Activated CD4-positive, CD25-positive, alpha-beta regulatory T cell (primary cell): Measurements from ENCODE around the gene DOCK1.

Experiments
- DNase-seq, 4 experiments: peaks; one replicate each; lab custom pipeline; 2025; lab: John Stamatoyannopoulos, UW

The DOCK1 gene

DNA sequence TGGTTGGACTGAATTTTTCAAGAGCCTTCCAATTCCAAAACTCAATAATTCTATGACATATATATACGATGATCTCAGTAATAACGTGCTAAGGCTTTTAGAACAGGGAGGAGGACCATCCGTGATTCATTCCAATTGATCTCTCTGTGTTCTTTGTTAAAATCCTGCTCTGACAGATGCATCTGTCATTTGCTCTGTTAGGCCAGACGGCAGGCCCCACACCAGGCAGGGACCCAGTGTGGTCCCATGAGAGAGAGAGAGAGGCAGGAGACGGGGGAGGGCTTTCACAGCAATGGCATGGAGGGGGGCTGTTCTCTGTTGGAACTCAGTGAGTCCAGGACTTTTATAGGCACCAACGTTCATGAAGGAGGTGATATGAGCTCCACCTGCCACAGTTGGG, 451.1 kb downstream of the DOCK1 start:
- no peak for DNase-seq

DNA sequence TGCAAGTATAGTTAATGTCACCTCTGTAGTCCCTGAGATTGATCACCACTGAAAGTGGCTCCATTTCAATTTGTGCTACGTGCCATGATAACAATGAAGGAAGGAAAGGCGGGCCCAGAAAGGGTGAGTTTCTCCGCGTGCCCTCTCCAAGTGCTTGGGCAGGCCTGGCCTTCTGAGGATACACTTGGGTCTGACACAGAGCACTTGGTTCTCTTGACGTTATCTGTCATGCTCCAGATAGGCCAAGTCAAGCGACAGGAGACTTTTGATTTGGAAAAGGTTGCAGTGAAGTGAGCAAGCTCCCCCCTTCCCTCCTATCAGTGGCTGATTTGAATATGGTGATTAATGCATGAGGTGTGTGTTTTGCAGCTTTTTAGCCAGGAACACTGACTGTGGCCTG, 452.0 kb downstream of the DOCK1 start:
- no peak for DNase-seq

DNA sequence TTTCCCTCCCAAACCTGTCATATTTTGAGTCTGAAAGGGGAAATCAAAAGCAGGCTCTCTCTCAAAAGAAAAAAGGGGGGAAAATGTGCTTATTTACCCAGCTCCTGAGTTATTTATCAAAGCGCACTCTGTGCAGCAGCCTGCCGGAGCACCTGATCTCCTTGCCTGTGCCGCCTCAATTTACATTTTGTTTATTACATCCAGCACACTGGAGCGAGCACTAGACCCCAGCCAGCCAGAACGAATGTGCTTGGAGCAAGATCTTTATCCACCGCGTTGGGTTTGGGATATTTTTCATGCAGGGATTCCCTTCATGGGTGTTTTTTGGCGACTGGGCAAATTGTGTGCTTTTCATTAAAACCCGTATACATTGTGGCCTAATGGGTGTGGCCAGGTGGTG, 453.1 kb downstream of the DOCK1 start:
- DNase-seq: no peak

DNA sequence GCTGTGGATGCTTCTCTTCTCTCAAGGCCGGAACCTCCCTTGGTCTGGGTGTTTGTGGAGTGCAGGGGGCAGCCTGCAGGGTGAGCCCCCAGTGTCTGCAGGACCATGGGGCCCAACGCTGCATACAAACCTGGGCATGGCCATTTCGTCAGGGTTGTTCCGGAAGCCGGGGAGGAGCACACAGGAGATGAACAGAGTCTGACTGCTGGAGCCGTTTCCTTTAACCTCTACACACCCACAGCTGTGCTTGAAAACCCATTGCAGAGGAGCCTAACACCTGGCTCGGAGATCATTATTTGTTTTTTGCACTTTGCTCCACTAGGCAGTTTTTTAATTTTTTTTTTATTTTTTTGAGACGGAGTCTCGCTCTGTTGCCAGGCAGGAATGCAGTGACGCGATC, 458.8 kb downstream of the DOCK1 start:
- no peak for DNase-seq

DNA sequence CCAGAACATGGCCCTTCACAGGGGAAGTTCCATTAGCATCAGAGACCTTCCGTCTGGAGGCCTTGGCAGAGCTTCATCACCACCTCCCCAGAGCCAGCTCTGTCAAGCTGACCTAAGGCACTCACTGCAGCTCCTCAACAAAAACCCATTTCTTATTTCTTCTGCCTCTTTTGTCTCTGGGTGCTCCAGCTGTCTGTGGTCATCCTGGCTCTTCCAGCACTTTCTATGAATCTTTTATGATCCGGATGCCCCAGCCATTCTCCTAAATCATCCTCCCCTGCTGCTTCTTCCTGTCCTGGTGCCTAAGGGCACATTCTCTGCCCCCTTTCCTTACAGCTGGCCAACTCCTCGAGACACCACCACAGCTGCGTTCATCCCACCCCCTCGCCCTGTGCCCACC, 462.9 kb downstream of the DOCK1 start:
- no peak for DNase-seq

DNA sequence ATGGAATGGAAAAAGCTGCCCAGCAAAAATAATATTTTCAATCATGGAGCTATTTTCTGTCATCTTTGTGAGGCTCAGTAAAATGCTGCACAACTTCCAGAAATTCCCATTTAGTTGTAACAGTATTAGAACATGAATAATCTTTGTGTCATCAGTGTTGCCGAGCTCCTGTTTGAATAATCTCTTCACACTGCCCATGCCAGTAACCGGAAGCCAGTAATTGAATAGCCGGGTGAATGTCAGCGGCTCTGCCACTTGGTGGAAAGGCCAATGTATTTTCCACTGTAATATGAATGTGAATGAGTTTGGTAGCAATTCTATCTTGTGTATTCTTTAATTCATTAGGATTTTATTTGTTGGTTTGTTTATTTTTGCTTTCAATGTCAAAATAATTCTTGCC, 463.7 kb downstream of the DOCK1 start:
- no peak for DNase-seq

DNA sequence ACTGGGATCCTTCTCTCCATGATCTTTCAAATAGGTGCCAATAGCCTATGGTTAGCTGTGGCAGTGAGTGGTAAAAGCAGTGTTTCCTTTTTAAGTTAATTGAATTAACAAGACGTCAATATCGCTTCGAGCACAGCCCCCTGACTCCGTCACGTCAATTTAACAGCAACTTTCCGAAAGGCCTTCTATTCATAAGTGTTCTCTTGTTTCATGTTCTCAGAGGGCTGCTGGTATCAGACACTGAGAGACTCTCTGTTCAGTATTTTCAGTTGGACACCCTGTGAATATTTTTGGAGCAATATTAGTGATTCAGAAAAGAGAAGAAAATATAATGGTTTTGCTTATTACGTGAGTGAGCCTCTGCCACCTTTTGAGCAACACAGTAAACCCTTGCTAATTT, 465.4 kb downstream of the DOCK1 start:
- no peak for DNase-seq

DNA sequence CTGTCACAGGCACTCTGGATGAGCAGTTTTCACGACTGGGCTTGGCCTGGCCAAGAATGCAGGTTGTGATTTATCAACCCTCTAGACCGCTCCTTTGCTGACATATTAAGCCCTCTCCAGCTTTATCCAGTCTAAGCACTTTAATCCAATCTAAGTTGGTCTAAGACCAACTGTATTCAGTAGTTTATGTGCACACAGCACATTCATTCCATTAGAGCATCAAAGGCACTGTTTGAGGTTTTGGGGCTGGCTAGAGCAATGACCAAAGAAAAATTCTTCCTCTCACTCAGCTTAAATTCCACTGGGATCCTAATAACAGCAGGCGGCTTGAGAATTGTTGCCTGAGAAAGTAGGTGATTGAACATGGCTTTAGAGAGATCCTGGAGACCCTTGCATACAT, 467.1 kb downstream of the DOCK1 start:
- no peak for DNase-seq

DNA sequence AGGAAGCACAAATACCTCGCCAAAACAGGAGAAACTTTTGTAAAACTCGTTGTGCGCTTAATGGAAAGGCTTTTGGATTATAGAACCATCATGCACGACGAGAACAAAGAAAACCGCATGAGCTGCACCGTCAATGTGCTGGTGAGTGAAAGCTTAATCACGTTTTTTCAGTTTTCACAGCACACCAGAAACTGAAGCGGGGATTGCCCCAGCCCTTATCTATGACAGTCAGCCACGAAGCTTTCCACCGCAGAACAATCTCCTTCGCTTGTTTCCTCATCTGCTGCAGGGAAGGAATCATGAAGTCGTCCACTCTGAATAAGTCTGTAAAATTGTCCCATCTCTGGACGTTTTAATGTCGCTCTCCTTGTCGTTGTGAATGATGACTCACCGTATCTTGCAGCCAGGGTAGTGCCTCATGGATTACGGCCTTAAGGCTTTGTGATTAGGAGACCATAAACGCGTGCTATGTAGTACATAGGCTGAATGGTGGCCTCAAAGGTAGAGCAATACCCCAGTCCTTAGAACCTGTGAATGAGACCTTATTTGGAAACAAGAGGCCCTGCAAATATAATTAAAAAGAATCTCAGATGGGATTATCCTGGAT, 468.9 kb downstream of the DOCK1 start:
- DNase-seq: no peak

DNA sequence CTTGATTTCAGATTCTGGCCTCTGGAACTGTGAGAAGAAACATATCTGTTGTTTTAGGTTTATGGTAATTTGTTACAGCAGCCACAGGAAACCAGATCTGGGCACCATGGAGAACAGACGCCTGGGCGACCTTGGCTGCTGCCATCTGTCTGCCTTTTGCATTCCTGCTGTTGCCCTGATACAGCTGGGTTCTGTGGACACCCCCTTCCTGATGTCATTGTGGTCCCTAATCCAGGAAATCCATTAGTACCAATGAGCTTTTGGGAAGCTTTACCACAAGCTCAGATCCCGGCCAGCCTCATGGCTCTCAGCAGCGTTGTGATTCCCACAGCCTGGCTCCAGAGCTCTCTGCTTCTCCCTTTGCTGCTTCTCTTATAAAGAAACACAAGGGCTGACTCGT, 469.7 kb downstream of the DOCK1 start:
- DNase-seq: no peak

DNA sequence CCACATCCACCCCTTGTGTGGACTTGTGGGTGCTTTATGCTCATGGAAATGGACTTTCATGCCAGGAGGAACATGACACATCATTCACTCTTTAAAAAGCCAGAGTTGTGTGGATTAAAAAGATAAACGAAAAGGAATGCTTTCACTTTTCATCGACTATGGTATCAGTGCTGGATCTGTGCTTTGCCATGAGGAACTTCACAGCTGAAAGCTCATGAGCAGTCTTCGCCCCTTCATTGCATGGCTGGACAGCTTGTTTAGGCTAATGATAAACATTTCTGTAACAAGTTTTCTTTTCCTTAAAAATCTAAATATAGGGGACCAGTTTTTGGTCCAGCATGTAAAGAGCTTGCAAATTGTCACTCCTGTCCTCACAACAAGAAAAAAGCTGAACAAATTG, 470.2 kb downstream of the DOCK1 start:
- no peak for DNase-seq

DNA sequence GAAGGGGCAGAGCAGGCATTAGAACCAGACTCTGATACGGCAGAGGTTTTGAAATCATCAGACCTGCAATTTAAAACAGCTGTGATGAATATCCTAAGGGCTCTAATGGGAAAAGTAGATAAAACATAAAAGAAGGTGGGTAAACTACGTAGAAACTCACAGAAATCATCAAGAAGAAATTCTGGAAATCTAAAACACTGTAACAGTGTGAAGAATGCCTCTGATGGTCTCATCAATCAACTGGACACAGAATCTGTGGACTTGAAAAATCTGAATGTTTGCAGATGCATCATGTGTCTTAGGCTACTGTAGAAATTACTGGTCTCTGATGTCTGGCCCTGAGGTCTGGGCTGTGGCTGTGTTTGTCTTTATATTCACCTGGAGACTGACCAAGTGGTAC, 470.8 kb downstream of the DOCK1 start:
- DNase-seq: no peak

DNA sequence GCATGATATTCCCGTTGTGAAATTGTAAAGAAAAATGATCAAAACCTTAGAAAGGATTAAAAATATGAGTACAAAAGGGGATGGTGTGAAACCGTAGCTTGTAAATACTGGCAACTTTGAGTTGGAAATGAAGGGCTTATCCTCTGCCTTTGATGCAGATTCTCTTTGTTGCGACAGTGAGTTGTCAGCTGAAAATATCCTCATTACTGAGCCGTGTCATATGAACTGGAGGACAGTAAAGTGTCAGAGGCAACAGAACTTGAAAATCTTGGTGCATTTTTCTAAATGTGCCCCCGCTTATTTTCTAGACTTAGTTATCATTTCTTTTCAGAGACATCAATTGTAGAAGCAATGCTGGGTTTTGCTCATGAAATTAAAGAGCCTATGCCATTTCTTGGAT, 473.4 kb downstream of the DOCK1 start:
- no peak for DNase-seq

DNA sequence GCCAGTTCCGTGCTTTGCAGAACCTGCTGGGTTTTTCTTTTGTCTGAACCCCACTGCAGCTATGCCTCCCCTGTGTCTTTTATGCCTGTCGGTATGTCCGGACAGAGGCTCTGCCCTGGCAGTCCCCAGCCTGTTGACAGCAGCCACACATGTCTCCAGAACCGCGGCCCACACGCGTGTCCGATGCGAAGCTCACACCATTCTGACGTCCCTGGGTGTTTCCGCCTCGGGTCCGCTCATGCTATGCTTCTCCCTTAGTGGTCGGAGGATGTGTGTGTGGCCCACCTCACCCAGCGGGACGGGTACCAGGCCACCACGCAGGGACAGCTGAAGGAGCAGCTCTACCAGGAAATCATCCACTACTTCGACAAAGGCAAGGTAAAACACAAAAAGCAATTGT, 479.3 kb downstream of the DOCK1 start:
- no peak for DNase-seq

DNA sequence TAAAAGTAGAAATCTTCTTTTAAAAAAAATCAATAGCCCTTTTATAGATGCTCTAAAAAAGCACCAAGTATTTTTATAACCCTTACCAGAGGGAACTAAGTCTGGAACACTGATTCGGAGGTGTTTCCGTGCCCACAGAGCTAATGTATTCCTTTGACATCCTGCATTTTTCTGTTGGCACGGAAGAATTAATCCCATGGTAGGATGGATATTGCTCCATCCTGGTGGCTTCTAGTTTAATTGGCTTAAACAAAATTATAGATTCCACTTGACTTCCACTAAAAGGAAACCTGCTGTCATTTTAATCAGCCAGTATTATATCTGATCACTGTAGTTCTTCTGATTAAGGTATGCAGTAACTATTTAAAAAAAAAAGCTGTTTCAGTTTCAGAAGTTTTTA, 479.8 kb downstream of the DOCK1 start:
- DNase-seq: no peak

DNA sequence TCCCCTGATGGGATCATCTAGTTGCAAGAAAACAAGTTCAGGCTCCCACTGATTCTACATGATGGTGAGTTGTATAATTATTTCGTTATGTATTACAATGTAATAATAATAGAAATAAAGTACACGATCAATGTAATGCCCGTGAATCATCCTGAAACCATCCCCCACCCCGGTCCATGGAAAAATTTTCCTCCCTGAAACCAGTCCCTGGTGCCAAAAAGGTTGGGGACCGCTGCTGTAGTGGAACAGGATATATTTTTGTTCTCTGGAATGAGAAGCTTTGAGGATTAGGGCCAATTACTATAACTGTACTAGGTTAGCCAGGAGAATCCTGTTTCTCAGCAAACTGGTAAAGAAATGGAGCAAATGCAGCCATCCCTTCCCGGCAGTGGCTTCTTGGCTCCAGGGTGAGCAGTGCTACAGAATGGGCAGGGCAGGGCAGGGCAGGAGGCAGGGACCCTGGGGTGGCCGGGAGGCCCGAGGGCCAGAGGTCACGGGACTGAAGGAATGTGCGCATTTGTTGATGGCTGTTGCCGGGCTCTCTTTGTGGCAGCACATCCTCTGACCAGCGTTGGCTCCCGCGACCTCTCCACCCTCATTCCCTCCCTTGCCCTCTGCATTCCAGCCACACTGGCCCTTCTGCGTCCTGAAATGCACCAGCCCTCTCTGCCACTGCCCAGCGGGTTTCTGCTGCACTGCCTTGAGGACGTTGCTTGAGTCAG, 481.5 kb downstream of the DOCK1 start:
- DNase-seq: no peak

DNA sequence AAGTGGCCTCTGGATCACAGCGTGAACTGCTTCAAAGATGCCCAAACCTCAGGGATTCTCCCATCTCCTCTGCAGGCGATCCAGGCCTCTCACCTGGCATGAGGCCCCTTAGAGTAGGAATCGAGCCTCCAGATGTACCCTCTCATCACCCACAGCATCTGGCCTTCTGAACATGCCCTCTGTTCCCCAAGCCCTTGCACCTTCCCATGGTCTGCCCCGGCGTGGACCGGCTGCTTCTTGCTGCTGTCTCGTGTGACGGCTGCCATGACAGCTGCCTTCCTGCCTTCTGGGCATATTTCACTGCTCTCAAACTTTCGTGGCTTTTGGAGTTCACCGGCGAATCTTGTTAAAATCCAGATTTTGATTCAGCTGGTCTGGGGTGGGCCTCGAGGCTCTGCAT, 486.6 kb downstream of the DOCK1 start:
- DNase-seq: no peak

DNA sequence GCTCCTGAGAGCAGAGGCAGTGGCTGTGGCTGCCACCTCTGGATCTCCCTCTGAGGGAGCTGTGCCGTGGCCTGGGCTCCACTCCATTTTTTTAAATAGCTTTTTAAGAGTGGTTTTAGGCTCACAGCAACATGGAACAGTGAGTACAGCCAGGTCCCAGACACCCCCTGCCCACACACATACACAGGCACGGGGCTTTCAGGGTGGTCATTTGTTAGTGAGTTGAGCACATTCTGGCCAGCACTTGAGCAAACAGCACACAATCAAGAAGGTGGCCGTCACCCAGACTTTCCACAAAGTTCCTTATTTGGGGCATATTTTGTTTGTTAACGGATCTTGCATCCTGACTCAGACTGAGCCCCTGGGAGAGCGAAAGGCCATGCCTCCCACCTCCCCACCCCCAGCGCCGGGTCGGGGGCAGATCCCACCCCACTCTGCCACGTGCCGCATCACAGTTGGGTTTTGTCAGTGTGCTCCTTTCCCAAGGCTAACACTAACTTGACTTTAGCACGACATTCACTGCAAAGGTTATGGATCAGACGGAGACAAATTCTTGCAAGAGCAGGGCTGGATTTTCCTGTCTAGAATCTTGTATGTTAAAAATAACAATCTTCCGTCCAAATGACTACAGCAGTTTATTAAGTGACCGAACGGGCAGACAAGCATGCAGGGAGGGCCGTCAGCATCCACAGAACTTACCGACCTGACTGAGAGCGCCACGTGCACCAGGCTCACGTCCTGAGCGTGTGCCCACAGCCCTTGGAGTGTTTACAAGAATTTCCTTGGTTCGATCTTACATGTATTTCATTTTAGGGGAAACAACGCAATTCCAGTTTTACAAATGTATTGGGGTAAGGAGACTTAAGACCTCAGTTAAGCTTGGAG, 487.4 kb downstream of the DOCK1 start:
- DNase-seq: no peak

DNA sequence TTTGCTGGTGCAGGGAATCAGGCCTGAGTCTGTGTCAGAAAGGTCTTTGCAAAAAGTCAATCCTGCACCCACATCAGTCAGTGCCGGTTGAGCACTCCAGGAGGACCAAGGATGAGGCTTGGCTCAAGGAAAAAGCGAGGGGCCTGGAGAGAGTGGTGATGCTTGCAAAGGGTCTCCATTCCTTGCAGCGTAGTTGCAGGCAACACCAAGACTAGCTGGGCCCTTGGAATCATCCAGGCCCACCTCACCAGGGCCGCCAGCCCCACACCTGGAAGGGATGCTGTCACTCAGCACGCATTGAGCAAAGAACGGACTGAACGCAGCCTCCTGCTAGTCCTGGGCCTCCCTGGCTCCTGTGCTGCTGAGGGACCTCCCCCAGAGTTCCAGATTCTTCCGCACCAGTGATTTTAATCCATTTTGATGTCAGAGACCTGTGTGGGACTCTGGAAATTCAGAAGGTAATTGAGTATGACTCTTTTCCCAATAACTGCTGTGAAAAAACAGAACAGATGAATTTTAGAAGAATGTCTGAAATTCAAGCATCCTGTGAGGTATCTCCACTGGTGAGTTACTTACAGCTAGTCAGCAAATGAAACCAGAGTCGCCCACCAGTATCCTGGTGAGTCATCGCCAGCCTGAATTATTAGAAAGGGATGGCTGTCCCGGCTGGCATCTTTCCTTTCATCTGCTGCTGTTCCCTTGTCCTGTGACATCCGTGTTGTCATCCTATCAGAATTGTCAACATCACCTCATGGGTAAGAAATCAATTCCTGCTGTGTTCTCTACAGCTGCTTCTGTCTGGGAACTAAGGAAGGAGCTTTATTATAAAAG, 493.1 kb downstream of the DOCK1 start:
- no peak for DNase-seq

DNA sequence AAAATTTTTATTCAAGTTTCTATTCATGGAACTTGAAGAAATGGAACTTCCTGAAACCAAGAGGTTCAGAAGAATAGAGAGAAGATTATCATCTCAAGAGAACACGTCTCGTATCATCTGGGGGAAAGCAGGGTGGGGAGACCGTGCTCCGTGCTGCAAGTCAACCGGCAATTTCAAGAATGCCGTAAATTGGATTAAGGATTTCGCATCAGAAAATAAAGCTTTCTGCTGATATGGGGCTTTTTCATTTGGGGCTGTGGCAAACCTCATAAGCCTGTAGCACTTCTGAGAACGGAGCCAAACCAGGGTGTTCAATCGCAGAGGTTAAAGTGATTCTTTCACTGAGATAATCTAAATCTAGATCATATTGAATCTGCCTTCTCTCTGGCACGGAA, 493.7 kb downstream of the DOCK1 start:
- DNase-seq: no peak

DNA sequence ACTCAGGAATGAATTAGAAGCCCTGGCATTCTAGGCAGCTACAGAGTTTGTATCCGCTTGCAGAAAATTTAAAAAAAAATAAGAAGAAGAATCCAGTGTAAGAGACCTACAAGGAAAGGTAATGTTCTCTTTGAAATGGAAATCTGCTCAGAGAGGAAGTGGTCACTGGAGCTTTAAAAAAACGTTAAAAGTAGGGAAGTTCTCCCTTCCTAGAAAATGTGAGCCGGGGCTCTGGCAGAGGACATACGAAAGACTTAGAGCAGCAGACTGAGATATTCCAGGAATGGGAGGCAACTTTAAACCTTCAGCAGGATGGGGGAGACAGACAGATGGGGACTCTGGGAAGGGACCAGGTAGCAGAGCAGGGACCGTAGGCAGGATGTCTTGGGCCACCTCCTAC, 494.4 kb downstream of the DOCK1 start:
- DNase-seq: no peak

DNA sequence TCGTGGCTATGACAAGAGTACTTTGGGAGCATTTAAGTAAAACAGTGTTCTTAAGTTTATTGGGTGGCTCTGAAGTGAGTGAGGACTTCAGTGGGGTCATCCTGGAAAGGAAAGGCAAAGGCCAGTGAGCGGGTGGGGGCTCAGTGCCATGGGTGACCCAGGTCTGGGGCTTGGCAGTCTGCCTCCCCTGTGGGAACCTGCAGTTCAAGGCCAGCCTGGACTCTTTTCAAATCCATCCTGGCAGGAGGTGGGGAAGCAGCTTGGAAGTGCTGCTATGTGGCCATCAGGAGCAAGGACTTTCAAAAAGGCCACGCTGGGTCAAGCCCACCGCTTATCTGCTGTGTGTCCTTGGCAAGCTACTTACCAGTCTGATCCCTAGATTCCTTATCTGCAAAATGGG, 495.0 kb downstream of the DOCK1 start:
- DNase-seq: no peak
